Endothelial cell (in vitro differentiated cells): ENCODE measurements around the gene EFHB. TPM values are rescaled to one million over a fixed set of nuclear protein-coding genes. Genes with fewer than 3 reads are reported as not detected.

Experiments
- DNase-seq: peaks from one replicate; pipeline ENCODE4 v3.0.0; 2021; ENCODE audit warnings: low spot score
- H3K27ac Mint-ChIP-seq: one replicate; pipeline ENCODE4 v1.8.0; 2021; ENCODE audit warnings: mixed read lengths, inconsistent platforms; ENCODE audit not compliant: unreplicated experiment
- H3K27me3 Mint-ChIP-seq: one replicate; pipeline ENCODE4 v1.8.0; 2021; ENCODE audit warnings: mild to moderate bottlenecking, moderate library complexity, mixed read lengths, inconsistent platforms; ENCODE audit not compliant: unreplicated experiment
- H3K36me3 Mint-ChIP-seq: one replicate; pipeline ENCODE4 v1.8.0; 2021; ENCODE audit warnings: mild to moderate bottlenecking, low read depth, mixed read lengths, inconsistent platforms; ENCODE audit not compliant: unreplicated experiment
- H3K4me1 Mint-ChIP-seq: one replicate; pipeline ENCODE4 v1.8.0; 2021; ENCODE audit warnings: mild to moderate bottlenecking, mixed read lengths, inconsistent platforms; ENCODE audit not compliant: unreplicated experiment
- H3K4me3 Mint-ChIP-seq: one replicate; pipeline ENCODE4 v1.8.0; 2021; ENCODE audit warnings: mild to moderate bottlenecking, mixed read lengths, inconsistent platforms; ENCODE audit not compliant: unreplicated experiment
- H3K9me3 Mint-ChIP-seq: one replicate; pipeline ENCODE4 v1.8.0; 2021; ENCODE audit warnings: mixed read lengths, inconsistent platforms; ENCODE audit not compliant: unreplicated experiment
- CTCF ChIP-seq: fragments of 200-600 bp; sonication (generic); IDR thresholded peaks from one replicate; pipeline ENCODE4 v1.5.0; 2021; ENCODE audit warnings: antibody characterized with exemption; ENCODE audit not compliant: unreplicated experiment
- long read RNA-seq: library from polyadenylated mRNA; unstranded; transcript quantifications from one replicate; pipeline ENCODE4 v2.0.0, GENCODE V29; 2020; ENCODE audit not compliant: unreplicated experiment
- total RNA-seq: library from RNA; stranded (reverse); fragmentation: NEBNext Ultra II Directional; extraction: Animal tissue kit (Norgen Biotek cat#: 25700); gene quantifications from one replicate; pipeline ENCODE4 v1.2.1, GENCODE V29; 2021; ENCODE audit not compliant: unreplicated experiment

Gene EFHB
- total RNA-seq: 1.6 TPM
- long read RNA-seq: 0 reads

DNA sequence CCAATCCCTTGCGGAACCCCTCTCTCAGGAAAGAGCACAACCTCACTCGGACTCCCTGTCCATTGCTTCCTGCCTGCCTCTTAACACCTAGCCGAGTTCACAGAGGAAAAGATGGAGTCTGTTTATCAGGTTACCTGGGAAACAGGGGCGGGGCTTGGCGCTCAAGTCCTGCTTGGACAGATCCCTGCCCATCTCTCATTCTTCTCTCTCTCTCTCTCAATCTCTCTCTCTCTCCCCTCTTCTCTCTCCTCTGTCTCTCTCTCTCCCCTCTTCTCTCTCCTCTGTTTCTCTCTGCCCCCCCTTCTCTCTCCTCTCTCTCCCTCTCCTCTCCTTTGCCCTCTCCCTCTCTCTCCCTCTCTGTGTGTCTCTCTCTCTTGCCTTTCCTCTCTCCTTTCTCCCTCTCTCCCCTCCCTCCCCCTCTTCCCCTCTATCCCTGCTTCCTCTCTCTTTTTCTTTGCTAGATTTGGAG is at the start of gene EFHB:
EFHB (minus strand) TSS at position 120 of the 469 bp plus-strand sequence. CDS start 199 bp downstream, outside the sequence.
- Mint-ChIP-seq H3K4me1 (peaks cover 12% of the 10 kb centered on the region), H3K36me3 (peaks cover 4% of the 10 kb centered on the region), H3K27me3 (peaks cover 10% of the 10 kb centered on the region), H3K9me3 (no peaks in the 10 kb centered on the region), H3K4me3 (peak within 1 kb of the TSS; percentile 73), H3K27ac (peak within 1 kb of the TSS; percentile 95)
- DNase-seq: peak; percentile 62
- no peak for TF ChIP-seq CTCF

GRCh38 chr3:19972054-19972453 is 38.0 kb upstream of the EFHB start:
- H3K36me3 Mint-ChIP-seq: peaks cover 18% of the 10 kb centered on the region
- H3K27ac Mint-ChIP-seq: no peak overlapping the region
- no peak for DNase-seq
- no peaks in the 10 kb centered on the region for H3K9me3 Mint-ChIP-seq
- no peak for TF ChIP-seq CTCF
- H3K4me1 Mint-ChIP-seq: peaks cover 10% of the 10 kb centered on the region
- H3K4me3 Mint-ChIP-seq: no peak overlapping the region
- no peaks in the 10 kb centered on the region for H3K27me3 Mint-ChIP-seq

DNA sequence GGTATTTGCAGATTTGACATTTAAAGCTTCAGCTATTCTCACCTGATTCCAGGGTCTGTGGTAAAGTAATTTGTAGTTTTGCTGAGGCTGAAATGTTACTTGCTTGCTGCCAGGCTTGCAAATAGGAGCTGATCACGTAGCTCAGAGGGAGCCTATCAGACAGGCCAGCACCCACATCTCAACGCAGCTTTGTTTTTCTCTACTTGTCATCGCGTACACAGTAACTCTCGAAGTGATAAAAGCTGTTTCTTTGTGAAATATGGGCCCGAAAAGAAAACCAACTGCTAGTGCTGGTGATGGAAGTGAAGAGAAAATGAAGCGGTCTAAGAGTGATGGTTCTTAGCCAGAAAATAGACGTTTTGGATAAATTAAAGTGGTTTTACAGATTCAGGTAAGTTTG is 36.3 kb upstream of the EFHB start:
- no peak for DNase-seq
- Mint-ChIP-seq H3K27me3 (no peaks in the 10 kb centered on the region), H3K36me3 (peaks cover 11% of the 10 kb centered on the region), H3K27ac (no peak overlapping the region), H3K4me1 (peaks cover 13% of the 10 kb centered on the region), H3K9me3 (no peaks in the 10 kb centered on the region), H3K4me3 (no peak overlapping the region)
- TF ChIP-seq CTCF: no peak

DNA sequence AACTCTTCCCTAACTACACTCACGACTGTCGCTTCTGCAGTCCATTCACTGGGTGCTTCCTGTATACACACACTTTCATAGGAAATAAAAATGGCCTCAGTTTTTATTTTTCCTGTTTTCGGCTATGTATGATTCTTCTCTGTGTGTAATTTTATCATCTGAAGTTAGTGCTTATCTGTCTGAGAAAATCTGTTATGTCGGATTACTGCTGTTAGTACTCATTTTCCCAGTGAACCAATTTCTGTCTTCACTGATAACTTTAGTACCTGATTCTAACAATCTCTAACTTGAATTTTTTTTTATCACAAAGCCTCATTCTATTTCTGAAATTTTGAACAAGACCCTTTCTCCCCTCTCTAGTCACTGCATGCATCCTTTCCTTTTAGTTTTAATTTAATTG is 33.8 kb upstream of the EFHB start:
- no peak for TF ChIP-seq CTCF
- no peaks in the 10 kb centered on the region for H3K9me3 Mint-ChIP-seq
- peaks cover 13% of the 10 kb centered on the region for H3K4me1 Mint-ChIP-seq
- peak overlapping the region; percentile 2 for H3K27ac Mint-ChIP-seq
- H3K27me3 Mint-ChIP-seq: no peaks in the 10 kb centered on the region
- H3K4me3 Mint-ChIP-seq: no peak overlapping the region
- DNase-seq: no peak
- H3K36me3 Mint-ChIP-seq: peaks cover 5% of the 10 kb centered on the region

- DNase-seq: no peak
- no peak for TF ChIP-seq CTCF
- H3K4me3 Mint-ChIP-seq: no peak overlapping the region
- H3K4me1 Mint-ChIP-seq: peaks cover 13% of the 10 kb centered on the region
- peaks cover 5% of the 10 kb centered on the region for H3K36me3 Mint-ChIP-seq
- H3K27ac Mint-ChIP-seq: no peak overlapping the region
- H3K27me3 Mint-ChIP-seq: no peaks in the 10 kb centered on the region
- H3K9me3 Mint-ChIP-seq: no peaks in the 10 kb centered on the region
These were observed 33.2 kb upstream of the EFHB start for GRCh38 chr3:19967208-19967607.
